Bronchial epithelial cell (primary cell): Measurements from ENCODE around the gene SMIM29. TPM values are rescaled to one million over a fixed set of nuclear protein-coding genes. Genes with fewer than 3 reads are reported as not detected.

ENCODE experiments used
- DNase-seq: peaks from one replicate; pipeline ENCODE4 v3.0.0-alpha.2; 2010; ENCODE audit warnings: low read depth
- FAIRE-seq: peaks from 2 replicates; lab custom pipeline; 2011; peaks lifted over from hg19 to GRCh38; lab: Jason Lieb, UNC
- H3K27me3 ChIP-seq: 2 replicates; pipeline ENCODE4 v1.5.1; 2011; ENCODE audit warnings: low read length; ENCODE audit not compliant: control insufficient read depth, insufficient read depth
- H3K36me3 ChIP-seq: 2 replicates; pipeline ENCODE4 v1.5.1; 2011; ENCODE audit warnings: low read length; ENCODE audit not compliant: control insufficient read depth, insufficient read depth
- H3K4me3 ChIP-seq: 2 replicates; pipeline ENCODE4 v1.5.1; 2011; ENCODE audit warnings: mild to moderate bottlenecking, low read depth, low read length, control low read depth
- total RNA-seq: library from RNA; depleted of rRNA; stranded (reverse); fragments of >200 nt; gene quantifications from 2 replicates; pipeline ENCODE4 v1.2.1, GENCODE V29; 2014
- TF ChIP-seq, protein P1 (sequence below): IDR thresholded peaks from 2 replicates; pipeline ENCODE4 v1.5.1; 2011; ENCODE audit warnings: mild to moderate bottlenecking, moderate library complexity, low read length, control low read depth, inconsistent platforms; ENCODE audit not compliant: insufficient read depth, severe bottlenecking

Gene SMIM29
- total RNA-seq, 1 donor from 2014 or later, result 11.6 TPM

GRCh38 chr6:34238585-34239499, 10.0 kb downstream of the SMIM29 start:
- no peaks in the 10 kb centered on the region for H3K27me3 ChIP-seq
- FAIRE-seq (no peak), DNase-seq (no peak)
- H3K4me3 ChIP-seq, result peak overlapping the region; percentile 85
- TF ChIP-seq, protein P1, sequence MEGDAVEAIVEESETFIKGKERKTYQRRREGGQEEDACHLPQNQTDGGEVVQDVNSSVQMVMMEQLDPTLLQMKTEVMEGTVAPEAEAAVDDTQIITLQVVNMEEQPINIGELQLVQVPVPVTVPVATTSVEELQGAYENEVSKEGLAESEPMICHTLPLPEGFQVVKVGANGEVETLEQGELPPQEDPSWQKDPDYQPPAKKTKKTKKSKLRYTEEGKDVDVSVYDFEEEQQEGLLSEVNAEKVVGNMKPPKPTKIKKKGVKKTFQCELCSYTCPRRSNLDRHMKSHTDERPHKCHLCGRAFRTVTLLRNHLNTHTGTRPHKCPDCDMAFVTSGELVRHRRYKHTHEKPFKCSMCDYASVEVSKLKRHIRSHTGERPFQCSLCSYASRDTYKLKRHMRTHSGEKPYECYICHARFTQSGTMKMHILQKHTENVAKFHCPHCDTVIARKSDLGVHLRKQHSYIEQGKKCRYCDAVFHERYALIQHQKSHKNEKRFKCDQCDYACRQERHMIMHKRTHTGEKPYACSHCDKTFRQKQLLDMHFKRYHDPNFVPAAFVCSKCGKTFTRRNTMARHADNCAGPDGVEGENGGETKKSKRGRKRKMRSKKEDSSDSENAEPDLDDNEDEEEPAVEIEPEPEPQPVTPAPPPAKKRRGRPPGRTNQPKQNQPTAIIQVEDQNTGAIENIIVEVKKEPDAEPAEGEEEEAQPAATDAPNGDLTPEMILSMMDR, result no peak
- H3K36me3 ChIP-seq, result peaks cover 5% of the 10 kb centered on the region

- TF ChIP-seq, protein P1, result peak; percentile 50
- FAIRE-seq, result no peak
- H3K4me3 ChIP-seq, result peak overlapping the region; percentile 85
- no peaks in the 10 kb centered on the region for H3K27me3 ChIP-seq
- DNase-seq, result no peak
- H3K36me3 ChIP-seq, result peaks cover 5% of the 10 kb centered on the region
Observed at GRCh38 chr6:34237722-34238584, 10.9 kb downstream of the SMIM29 start.

DNA sequence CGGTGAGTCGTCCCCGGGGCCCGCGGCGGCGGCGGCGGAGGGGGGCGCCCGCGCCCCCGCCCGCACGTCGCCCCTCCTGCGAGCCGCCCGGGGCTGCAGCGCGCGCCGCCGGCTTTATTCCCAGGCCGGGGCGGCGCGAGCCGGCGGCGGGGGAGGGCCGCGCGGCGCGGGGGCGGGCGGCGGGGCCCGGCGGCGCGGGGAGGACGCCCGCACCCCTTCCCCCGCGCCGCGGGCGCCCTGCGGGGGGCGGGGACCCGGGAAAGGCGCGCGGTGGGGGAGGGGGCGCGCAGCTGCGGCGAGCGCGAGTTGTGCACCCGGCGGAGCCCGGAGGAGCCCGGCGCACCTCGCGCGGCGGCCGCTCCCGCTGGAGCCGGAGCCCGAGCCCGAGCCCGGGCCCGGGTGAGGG, 11.5 kb downstream of the SMIM29 start:
- DNase-seq (no peak), FAIRE-seq (no peak)
- TF ChIP-seq, protein P1, result no peak
- peak overlapping the region; percentile 85 for H3K4me3 ChIP-seq
- peaks cover 4% of the 10 kb centered on the region for H3K36me3 ChIP-seq
- no peaks in the 10 kb centered on the region for H3K27me3 ChIP-seq

- peaks cover 4% of the 10 kb centered on the region for H3K36me3 ChIP-seq
- TF ChIP-seq, protein P1, result no peak
- DNase-seq (peak; percentile 63), FAIRE-seq (no peak)
- no peaks in the 10 kb centered on the region for H3K27me3 ChIP-seq
- peak within 1 kb of the TSS; percentile 85 for H3K4me3 ChIP-seq
Observed at GRCh38 chr6:34236443-34237315, 12.1 kb downstream of the SMIM29 start, which contains the start of gene HMGA1. TSS of gene HMGA1 (plus strand) at chr6:34236873. CDS start at chr6:34240781, 3,908 bp downstream.

- TF ChIP-seq, protein P1, result no peak
- DNase-seq (peak; percentile 74), FAIRE-seq (no peak)
- Histone ChIP-seq H3K27me3 (no peaks in the 10 kb centered on the region), H3K36me3 (peaks cover 2% of the 10 kb centered on the region), H3K4me3 (peak overlapping the region; percentile 85)
Observed at GRCh38 chr6:34236131-34236442, 12.7 kb downstream of the SMIM29 start.
